ENCODE measurements around the gene GPX8.

DNA sequence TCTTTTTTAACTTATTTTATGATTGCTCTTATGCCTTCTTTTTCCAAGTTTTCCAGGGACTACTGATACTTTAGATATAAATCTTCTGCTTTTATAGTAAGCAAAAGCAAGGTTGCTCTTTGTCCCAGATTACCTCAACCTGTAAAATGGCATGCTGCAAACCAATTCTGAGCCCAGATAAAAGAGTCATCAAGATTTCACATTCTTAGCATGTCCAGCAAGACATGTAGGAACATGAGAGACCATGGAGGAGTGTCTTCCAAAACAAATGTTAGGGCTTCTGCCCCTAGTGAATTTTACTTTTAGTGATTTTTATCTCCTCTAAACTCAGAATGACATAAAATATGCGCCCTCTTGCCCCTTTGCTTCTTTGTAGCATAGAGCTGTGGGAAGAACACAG is 20.0 kb downstream of the GPX8 start:
- TF ChIP-seq, protein P1, sequence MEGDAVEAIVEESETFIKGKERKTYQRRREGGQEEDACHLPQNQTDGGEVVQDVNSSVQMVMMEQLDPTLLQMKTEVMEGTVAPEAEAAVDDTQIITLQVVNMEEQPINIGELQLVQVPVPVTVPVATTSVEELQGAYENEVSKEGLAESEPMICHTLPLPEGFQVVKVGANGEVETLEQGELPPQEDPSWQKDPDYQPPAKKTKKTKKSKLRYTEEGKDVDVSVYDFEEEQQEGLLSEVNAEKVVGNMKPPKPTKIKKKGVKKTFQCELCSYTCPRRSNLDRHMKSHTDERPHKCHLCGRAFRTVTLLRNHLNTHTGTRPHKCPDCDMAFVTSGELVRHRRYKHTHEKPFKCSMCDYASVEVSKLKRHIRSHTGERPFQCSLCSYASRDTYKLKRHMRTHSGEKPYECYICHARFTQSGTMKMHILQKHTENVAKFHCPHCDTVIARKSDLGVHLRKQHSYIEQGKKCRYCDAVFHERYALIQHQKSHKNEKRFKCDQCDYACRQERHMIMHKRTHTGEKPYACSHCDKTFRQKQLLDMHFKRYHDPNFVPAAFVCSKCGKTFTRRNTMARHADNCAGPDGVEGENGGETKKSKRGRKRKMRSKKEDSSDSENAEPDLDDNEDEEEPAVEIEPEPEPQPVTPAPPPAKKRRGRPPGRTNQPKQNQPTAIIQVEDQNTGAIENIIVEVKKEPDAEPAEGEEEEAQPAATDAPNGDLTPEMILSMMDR (IDR thresholded peaks at IDR 0.05; ENCODE audit: poor library complexity, severe bottlenecking) = no peak
- TF ChIP-seq EZH2 (IDR thresholded peaks at IDR 0.05; ENCODE audit: borderline replicate concordance, insufficient read depth, low read length, poor library complexity, severe bottlenecking) (no peak), POLR2AphosphoS5 (IDR thresholded peaks at IDR 0.05) (no peak)
